Airway epithelial cell (primary cell): ENCODE measurements around the gene GBA3. TPM values are rescaled to one million over a fixed set of nuclear protein-coding genes. Genes with fewer than 3 reads are reported as not detected.

Experiments
- total RNA-seq: library from RNA; depleted of rRNA; stranded (reverse); fragments of >200 nt; gene quantifications from 2 replicates; pipeline ENCODE4 v1.2.3, GENCODE V29; 2015

Gene GBA3
- not detected in 2 replicates for total RNA-seq

GRCh38 chr4:22692736-22693135 is at the start of gene GBA3:
GBA3 (plus strand) TSS chr4:22692937.

Other genes with a start within 250 kb of the GBA3 start
- 29.4 and 29.5 TPM in 2 replicates for gene ADGRA3, start 176.9 kb upstream of the GBA3 start, total RNA-seq